Tibial nerve (tissue), 4 donors: Measurements from ENCODE around the gene SLC2A9.

Experiments used
- CTCF ChIP-seq, 5 experiments: fragments of 200-600 bp in 3 of 5; fragments of 450-650 bp in 2 of 5; sonication (generic) in 3 of 5; IDR thresholded peaks; one replicate each; pipeline ENCODE4 v1.5.1; 2016 to 2019; ENCODE audit warnings: antibody characterized with exemption in 5 of 5, mild to moderate bottlenecking in 3 of 5, moderate library complexity in 2 of 5
- EP300 ChIP-seq, 2 donors: sonication (generic); formaldehyde crosslinking; IDR thresholded peaks; one replicate each; pipeline ENCODE4 v1.6.1; 2017; ENCODE audit warnings: antibody characterized with exemption in 2 of 2, mild to moderate bottlenecking in 1 of 2
- POLR2A ChIP-seq, 2 donors: fragments of 450-650 bp; IDR thresholded peaks; one replicate each; pipeline ENCODE4 v1.6.1; 2017; ENCODE audit warnings: antibody characterized with exemption in 2 of 2, mild to moderate bottlenecking in 2 of 2, moderate library complexity in 2 of 2

- TF ChIP-seq CTCF (IDR thresholded peaks at IDR 0.05) (no peak), POLR2A (IDR thresholded peaks at IDR 0.05) (no peak), EP300 (IDR thresholded peaks at IDR 0.05) (no peak)
These were observed 93.8 kb downstream of the SLC2A9 start for GRCh38 chr4:9927341-9928007.
